AG04449 (cell line): ENCODE measurements around the gene TNRC6C.

Experiments used
- CTCF ChIA-PET: fragments of 350-600 bp; formaldehyde crosslinking; extraction: SDS; loops from one replicate; lab custom pipeline; 2021; ENCODE audit warnings: antibody characterized with exemption; lab: Yijun Ruan, JAX
- POLR2A ChIA-PET: fragments of 400-600, 350-600 bp; formaldehyde crosslinking; extraction: SDS; loops from one replicate; lab custom pipeline; 2020; ENCODE audit warnings: antibody characterized with exemption, inconsistent platforms; lab: Yijun Ruan, JAX
- DNase-seq: peaks from one replicate; pipeline ENCODE4 v3.0.0-alpha.2; 2010; ENCODE audit warnings: low read depth, low spot score
- H3K4me3 ChIP-seq: 2 replicates; pipeline ENCODE4 v1.5.1; 2011; ENCODE audit warnings: low read depth, mild to moderate bottlenecking, control low read depth, low read length
- TF ChIP-seq, protein P1 (sequence below): IDR thresholded peaks from one replicate; pipeline ENCODE4 v1.5.1; 2011; ENCODE audit warnings: mild to moderate bottlenecking, moderate library complexity, low read length, control low read depth, inconsistent platforms; ENCODE audit not compliant: insufficient read depth; ENCODE audit errors: missing control alignments

The TNRC6C gene

DNA sequence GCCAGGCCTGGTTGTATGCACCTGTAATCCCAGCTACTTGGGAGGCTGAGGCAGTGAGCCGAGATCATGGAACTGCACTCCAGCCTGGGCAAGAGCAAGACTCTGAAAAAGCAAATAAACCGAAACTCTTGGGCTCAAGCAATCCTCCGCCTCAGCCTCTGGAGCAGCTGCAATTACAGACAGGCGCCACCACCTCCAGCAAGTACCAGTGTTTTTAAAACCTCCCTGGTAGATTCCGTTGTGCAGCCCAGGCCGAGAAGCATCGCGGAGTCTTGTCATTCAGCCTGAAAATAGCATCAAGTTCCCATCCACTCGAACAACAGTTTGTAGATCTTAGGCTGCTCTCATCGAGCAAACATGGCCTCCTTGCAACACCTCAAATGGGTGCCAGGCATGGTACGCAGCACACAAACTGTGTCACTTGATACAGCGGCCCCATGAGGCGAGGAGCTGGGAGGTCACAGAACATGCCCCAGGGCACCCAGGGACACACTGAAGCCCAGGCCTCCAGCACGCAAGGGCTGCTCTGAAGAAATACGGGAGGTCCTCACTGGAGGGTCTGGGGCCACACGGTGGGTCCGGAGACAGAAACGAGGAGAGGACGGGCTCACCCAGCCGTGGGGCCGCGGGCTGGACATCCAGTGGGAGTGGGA, 152.0 kb downstream of the TNRC6C start:
- TF ChIP-seq, protein P1, sequence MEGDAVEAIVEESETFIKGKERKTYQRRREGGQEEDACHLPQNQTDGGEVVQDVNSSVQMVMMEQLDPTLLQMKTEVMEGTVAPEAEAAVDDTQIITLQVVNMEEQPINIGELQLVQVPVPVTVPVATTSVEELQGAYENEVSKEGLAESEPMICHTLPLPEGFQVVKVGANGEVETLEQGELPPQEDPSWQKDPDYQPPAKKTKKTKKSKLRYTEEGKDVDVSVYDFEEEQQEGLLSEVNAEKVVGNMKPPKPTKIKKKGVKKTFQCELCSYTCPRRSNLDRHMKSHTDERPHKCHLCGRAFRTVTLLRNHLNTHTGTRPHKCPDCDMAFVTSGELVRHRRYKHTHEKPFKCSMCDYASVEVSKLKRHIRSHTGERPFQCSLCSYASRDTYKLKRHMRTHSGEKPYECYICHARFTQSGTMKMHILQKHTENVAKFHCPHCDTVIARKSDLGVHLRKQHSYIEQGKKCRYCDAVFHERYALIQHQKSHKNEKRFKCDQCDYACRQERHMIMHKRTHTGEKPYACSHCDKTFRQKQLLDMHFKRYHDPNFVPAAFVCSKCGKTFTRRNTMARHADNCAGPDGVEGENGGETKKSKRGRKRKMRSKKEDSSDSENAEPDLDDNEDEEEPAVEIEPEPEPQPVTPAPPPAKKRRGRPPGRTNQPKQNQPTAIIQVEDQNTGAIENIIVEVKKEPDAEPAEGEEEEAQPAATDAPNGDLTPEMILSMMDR, result no peak
- ChIA-PET POLR2A (interaction anchor here (0.6 kb wide), 1 partner anchor 15 kb away, joined by 3 read pairs; no protein-coding TSS in a partner anchor), CTCF (interaction anchor here (0.8 to 8.9 kb wide), 8 partner anchors 9 to 141 kb away, joined by 3 to 116 read pairs (median 6); partner anchors contain the start of gene TK1)
- no peak for DNase-seq
- no peak overlapping the region for H3K4me3 ChIP-seq

DNA sequence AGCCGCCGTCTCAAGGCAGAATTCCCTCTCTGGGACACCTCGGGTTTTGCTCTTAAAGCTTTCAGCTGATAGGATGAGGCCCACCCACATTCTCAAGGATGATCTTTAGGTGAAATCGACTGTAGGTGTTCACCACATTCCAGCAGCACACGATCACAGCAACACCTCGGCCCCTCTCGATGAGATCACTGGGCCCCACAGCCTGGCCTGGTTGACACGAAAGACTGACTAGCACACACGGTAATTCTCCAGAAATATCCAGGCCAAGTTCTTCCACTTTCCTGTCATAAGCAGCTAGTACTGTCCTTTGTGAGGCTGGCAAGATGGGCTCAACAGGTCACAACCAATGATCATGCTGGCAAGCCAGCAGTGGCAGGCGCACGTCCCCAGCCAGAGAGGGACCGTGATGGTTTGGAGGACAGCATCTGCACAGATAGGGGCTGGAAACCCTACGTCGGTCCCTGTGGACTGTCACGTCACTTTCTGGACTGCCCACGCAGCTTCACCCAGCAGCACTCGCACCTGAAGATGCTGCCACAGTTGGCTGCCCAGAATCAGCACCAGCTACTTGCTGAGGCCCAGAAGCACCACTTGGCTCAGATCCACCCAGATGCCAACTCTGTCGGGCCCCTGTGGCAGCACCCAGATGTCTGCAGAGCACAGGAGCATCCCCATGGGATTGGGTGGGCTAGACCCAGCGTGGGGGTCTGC, 152.7 kb downstream of the TNRC6C start:
- TF ChIP-seq, protein P1, result no peak
- ChIA-PET POLR2A (interaction anchor here (0.6 kb wide), 1 partner anchor 14 kb away, joined by 3 read pairs; no protein-coding TSS in a partner anchor), CTCF (interaction anchor here (0.7 to 8.9 kb wide), 10 partner anchors 8 to 141 kb away, joined by 3 to 116 read pairs (median 4); partner anchors contain the start of genes TK1 and TMC8)
- no peak for DNase-seq
- H3K4me3 ChIP-seq, result no peak overlapping the region

DNA sequence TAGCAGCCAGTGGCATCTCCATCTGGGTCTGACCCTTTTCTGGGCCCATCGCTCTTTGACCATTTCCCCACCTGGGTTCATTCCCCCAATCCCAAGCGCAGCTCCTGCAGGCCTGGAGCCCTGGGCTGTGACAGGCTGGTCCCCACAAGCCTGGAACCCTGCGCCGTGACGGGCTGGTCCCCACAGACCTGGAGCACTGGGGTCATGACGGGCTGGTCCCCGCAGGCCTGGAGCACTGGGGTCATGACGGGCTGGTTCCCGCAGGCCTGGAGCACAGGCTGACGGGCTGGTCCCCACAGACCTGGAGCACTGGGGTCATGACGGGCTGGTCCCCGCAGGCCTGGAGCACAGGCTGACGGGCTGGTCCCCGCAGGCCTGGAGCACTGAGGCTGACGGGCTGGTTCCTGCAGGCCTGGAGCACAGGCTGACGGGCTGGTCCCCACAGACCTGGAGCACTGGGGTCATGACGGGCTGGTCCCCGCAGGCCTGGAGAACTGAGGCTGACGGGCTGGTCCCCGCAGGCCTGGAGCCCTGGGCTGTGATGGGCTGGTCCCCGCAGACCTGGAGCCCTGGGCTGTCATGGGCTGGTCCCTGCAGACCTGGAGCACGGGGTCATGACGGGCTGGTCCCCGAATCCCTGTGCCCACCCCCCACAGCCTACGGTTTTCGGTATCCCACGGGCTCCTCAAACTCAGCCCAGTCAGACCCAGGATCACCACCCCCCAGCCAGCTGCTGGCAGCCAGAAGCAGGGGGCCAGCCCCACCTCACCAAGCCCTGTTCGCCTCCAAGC, 153.4 kb downstream of the TNRC6C start:
- TF ChIP-seq, protein P1, result no peak
- DNase-seq, result no peak
- CTCF ChIA-PET, result interaction anchor here (0.7 to 8.9 kb wide), 24 partner anchors 7 to 312 kb away, joined by 3 to 116 read pairs (median 5); partner anchors contain the start of genes AFMID, TK1 and TMC8
- POLR2A ChIA-PET, result interaction anchor here (1.0 kb wide), 1 partner anchor 13 kb away, joined by 3 read pairs; no protein-coding TSS in a partner anchor
- no peak overlapping the region for H3K4me3 ChIP-seq

DNA sequence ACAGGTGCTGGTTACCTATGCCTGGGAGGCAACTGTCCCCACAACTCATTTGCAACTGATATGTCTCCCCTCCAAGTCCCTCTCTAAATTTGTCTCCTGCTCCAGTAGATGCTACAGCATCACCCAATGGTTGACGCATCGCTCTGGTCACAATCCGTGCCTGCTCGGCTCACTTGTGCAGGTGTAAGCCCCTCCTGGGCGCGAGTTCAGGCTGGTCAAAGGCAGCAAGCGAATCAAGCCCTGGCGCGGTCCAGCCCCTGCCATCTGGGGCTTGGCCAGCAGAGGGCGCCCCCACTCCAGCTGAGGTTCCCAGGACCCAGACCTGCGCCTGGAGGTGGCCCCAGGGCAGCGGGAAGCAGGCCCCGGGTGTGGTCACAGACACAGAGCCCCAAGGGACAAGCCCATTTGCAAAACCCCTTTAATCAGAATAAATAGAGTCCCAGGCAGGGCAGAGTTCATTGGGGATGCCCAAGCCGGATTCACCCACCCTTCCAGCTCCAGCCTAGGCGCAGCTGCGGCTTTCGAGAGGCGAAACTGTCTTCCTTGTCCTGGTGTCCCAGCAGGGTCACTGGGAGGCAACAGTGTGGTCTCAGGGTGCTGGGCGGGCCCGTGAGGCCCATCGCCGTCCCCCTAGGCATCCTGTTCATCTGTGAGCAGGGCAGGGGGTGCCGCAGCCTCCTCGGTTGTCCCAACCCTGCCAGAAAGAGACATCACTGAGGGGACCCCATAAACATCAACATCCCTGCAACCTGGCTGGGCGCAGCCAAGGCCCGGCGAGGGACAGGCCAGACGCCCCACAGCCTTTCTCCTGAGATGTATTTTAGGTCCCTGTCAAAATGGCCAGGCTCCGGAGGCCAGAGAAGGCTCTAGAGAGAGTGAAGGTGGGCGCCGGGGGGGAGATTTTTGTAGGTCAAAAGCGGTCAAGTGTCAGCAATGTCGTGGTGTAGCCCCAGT, 154.3 kb downstream of the TNRC6C start:
- ChIA-PET CTCF (interaction anchor here (0.7 to 8.9 kb wide), 31 partner anchors 11 to 311 kb away, joined by 3 to 116 read pairs (median 4); partner anchors contain the start of genes AFMID, TK1 and TMC8), POLR2A (interaction anchor here (1.0 kb wide), 1 partner anchor 14 kb away, joined by 3 read pairs; no protein-coding TSS in a partner anchor)
- TF ChIP-seq, protein P1, result peak; percentile 99
- DNase-seq, result no peak
- H3K4me3 ChIP-seq, result no peak overlapping the region
